ENCODE results near the gene CCL16. TPM values are rescaled to one million over a fixed set of nuclear protein-coding genes. Genes with fewer than 3 reads are reported as not detected.

CCL16 gene
- total and polyA plus RNA-seq, 8 donors = 0.40 to 1.2 (median 0.97) TPM; not detected in 2

- Histone ChIP-seq H3K36me3 (no peaks in the 10 kb centered on the region), H3K27me3 (no peaks in the 10 kb centered on the region), H3K27ac (peak overlapping the region in 1 of 2 donors; percentile 33), H3K9me3 (no peaks in the 10 kb centered on the region), H3K4me1 (peaks cover 0 to 14% of the 10 kb centered on the region in 2 donors), H3K4me3 (no peak overlapping the region)
- DNase-seq (no peak), ATAC-seq (no peak)
- TF ChIP-seq CTCF (IDR thresholded peaks at IDR 0.05) = no peak
- intact Hi-C loops (cut with DNase I) = loop anchor here (5.0 to 10.0 kb wide), 2 partner anchors 171 to 174 kb away; no protein-coding TSS in a partner anchor
Observed at GRCh38 chr17:35973333-35974260, 7.7 kb downstream of the CCL16 start.

GRCh38 chr17:35972945-35973332 lies 8.4 kb downstream of the CCL16 start:
- ATAC-seq = no peak
- H3K4me3 ChIP-seq = no peak overlapping the region
- no peaks in the 10 kb centered on the region for H3K36me3 ChIP-seq
- peaks cover 0 to 14% of the 10 kb centered on the region in 2 donors for H3K4me1 ChIP-seq
- no peaks in the 10 kb centered on the region for H3K27me3 ChIP-seq
- no peak for DNase-seq
- H3K9me3 ChIP-seq = no peaks in the 10 kb centered on the region
- H3K27ac ChIP-seq = peak overlapping the region in 1 of 2 donors; percentile 33
- no peak for TF ChIP-seq CTCF (IDR thresholded peaks at IDR 0.05)
- intact Hi-C loops (cut with DNase I) = loop anchor here (5.0 to 10.0 kb wide), 2 partner anchors 172 to 174 kb away; no protein-coding TSS in a partner anchor

- Histone ChIP-seq H3K9me3 (no peaks in the 10 kb centered on the region), H3K27ac (peak overlapping the region in 1 of 2 donors; percentile 8), H3K27me3 (no peaks in the 10 kb centered on the region), H3K4me3 (no peak overlapping the region), H3K4me1 (peaks cover 0 to 14% of the 10 kb centered on the region in 2 donors), H3K36me3 (no peaks in the 10 kb centered on the region)
- intact Hi-C loops (cut with DNase I) = loop anchor here (5.0 to 10.0 kb wide), 2 partner anchors 172 to 175 kb away; no protein-coding TSS in a partner anchor
- DNase-seq (no peak), ATAC-seq (no peak)
- no peak for TF ChIP-seq CTCF (IDR thresholded peaks at IDR 0.05)
Observed at GRCh38 chr17:35972535-35972934, 8.8 kb downstream of the CCL16 start.

GRCh38 chr17:35972066-35972465 lies 9.2 kb downstream of the CCL16 start:
- TF ChIP-seq CTCF (IDR thresholded peaks at IDR 0.05) = no peak
- Histone ChIP-seq H3K27me3 (no peaks in the 10 kb centered on the region), H3K27ac (peak overlapping the region in 1 of 2 donors; percentile 8), H3K4me1 (peaks cover 0 to 14% of the 10 kb centered on the region in 2 donors), H3K9me3 (no peaks in the 10 kb centered on the region), H3K36me3 (no peaks in the 10 kb centered on the region), H3K4me3 (no peak overlapping the region)
- ATAC-seq (no peak), DNase-seq (no peak)
- intact Hi-C loops (cut with DNase I) = loop anchor here (5.0 to 10.0 kb wide), 2 partner anchors 173 to 175 kb away; no protein-coding TSS in a partner anchor
